Lower lobe of right lung (tissue), 2 donors: ENCODE measurements around the gene KIAA0513. TPM values are rescaled to one million over a fixed set of nuclear protein-coding genes. Genes with fewer than 3 reads are reported as not detected.

ENCODE experiments used
- ATAC-seq, 2 donors: fragments of 200-7000 bp; cut with Tn5 transposase; one replicate each; pipeline ENCODE4 v1.9.1; 2020 to 2022; ENCODE audit warnings: mild to moderate bottlenecking in 2 of 2, moderate library complexity in 2 of 2
- DNase-seq: peaks from one replicate; pipeline ENCODE4 v3.0.0-alpha.2; 2020
- H3K27ac ChIP-seq: fragments of 200-600 bp; one replicate; pipeline ENCODE4 v1.8.0; 2022
- H3K27me3 ChIP-seq: fragments of 200-600 bp; one replicate; pipeline ENCODE4 v1.8.0; 2022; ENCODE audit warnings: low read depth
- H3K36me3 ChIP-seq: fragments of 200-600 bp; one replicate; pipeline ENCODE4 v1.8.0; 2022; ENCODE audit warnings: mild to moderate bottlenecking
- H3K4me1 ChIP-seq: fragments of 200-600 bp; one replicate; pipeline ENCODE4 v1.8.0; 2022
- H3K4me3 ChIP-seq: fragments of 200-600 bp; one replicate; pipeline ENCODE4 v1.8.0; 2022; ENCODE audit warnings: mild to moderate bottlenecking
- H3K9me3 ChIP-seq: fragments of 200-600 bp; one replicate; pipeline ENCODE4 v1.8.0; 2022
- CTCF ChIP-seq: fragments of 200-600 bp; IDR thresholded peaks from one replicate; pipeline ENCODE4 v1.8.0; 2022; ENCODE audit warnings: antibody characterized with exemption, mild to moderate bottlenecking
- intact Hi-C: fragments of 100-400 bp; cut with DNase I; formaldehyde crosslinking; loops from one replicate; pipeline ENCODE4 v1.11.0; 2022
- total RNA-seq: library from RNA; stranded (reverse); fragmentation: NEBNext Ultra II Directional; extraction: Animal tissue kit (Norgen Biotek cat#: 25700); gene quantifications from one replicate; pipeline ENCODE4 v1.2.1, GENCODE V29; 2021
- donor health status: DM: no; HTN: yes; CAD: no; lungs with severe emphysema.

The KIAA0513 gene
- total RNA-seq, 1 donor from 2014 or later = 31.1 TPM

GRCh38 chr16:85017633-85018032, 10.0 kb upstream of the KIAA0513 start:
- Histone ChIP-seq H3K4me3 (no peak overlapping the region), H3K36me3 (no peaks in the 10 kb centered on the region), H3K9me3 (no peaks in the 10 kb centered on the region), H3K27me3 (no peaks in the 10 kb centered on the region), H3K4me1 (peaks cover 11% of the 10 kb centered on the region), H3K27ac (no peak overlapping the region)
- no peak for TF ChIP-seq CTCF
- no peak for ATAC-seq
- DNase-seq = no peak
- intact Hi-C loops = no loop called here

DNA sequence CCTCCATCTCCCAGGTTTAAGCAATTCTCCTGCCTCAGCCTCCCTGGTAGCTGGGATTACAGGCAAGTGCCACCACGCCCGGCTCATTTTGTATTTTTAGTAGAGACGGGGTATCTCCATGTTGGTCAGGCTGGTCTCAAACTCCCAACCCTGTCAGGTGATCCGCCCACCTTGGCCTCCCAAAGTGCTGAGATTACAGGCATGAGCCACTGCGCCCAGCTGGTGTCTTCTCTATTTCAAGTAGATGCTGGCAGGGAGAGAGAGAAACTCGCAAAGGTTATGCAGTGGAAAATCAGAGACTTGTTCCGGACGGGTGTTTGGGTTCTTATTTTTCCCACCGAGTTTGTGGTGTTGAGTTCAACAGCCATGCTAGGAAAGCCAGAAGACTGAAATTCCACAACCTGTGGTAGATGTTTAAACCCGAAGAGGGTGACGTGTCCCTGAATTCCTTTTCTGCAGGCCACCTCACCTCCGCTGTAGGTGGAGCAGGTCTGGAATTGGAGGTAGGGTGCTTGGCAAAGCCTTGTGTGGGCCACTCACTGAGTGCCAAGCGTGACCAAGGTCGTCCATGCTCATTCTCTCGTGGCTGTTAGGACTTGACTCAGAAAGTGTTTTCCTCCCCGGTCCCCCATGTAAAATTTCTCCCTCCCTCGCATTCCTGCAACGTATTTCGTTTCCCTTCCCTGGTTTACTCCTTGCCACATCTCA, 8.9 kb upstream of the KIAA0513 start:
- intact Hi-C loops = no loop called here
- Histone ChIP-seq H3K27ac (peak overlapping the region; percentile 27), H3K27me3 (no peaks in the 10 kb centered on the region), H3K36me3 (no peaks in the 10 kb centered on the region), H3K4me1 (peaks cover 11% of the 10 kb centered on the region), H3K9me3 (no peaks in the 10 kb centered on the region), H3K4me3 (no peak overlapping the region)
- DNase-seq (no peak), ATAC-seq (peak; percentile 80 to 85)
- no peak for TF ChIP-seq CTCF

DNA sequence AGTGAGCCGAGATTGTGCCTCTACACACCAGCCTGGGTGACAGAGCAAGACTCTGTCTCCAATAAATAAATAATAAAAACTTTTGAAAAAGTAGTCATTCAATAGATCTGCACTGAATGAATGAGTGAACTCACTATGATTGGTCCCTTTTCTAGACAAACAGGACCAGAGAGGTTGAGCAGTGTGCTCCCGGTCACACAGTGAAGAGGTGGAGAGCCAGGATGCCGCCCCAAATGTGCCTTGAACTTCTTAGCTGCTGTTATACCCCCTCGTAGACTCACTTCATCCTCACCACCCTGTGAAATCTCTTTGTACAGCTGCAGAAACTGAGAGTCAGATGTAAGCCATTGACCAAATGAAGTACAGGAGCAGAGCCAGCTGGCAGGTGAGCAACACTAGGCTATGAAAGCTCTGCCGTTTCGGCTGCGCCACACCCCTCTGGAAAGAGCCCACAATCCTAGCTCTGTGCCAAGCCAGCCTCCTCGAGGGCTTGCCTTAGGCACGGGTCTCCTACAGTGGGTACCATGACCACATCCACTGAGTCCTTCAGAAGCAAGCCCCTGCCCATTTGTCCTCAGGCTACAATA, 7.8 kb upstream of the KIAA0513 start:
- H3K4me3 ChIP-seq = no peak overlapping the region
- ATAC-seq = peak; percentile 81 to 85
- H3K27me3 ChIP-seq = no peaks in the 10 kb centered on the region
- peaks cover 11% of the 10 kb centered on the region for H3K4me1 ChIP-seq
- intact Hi-C loops = no loop called here
- peak; percentile 80 for DNase-seq
- peak overlapping the region; percentile 27 for H3K27ac ChIP-seq
- no peaks in the 10 kb centered on the region for H3K9me3 ChIP-seq
- no peak for TF ChIP-seq CTCF
- no peaks in the 10 kb centered on the region for H3K36me3 ChIP-seq

DNA sequence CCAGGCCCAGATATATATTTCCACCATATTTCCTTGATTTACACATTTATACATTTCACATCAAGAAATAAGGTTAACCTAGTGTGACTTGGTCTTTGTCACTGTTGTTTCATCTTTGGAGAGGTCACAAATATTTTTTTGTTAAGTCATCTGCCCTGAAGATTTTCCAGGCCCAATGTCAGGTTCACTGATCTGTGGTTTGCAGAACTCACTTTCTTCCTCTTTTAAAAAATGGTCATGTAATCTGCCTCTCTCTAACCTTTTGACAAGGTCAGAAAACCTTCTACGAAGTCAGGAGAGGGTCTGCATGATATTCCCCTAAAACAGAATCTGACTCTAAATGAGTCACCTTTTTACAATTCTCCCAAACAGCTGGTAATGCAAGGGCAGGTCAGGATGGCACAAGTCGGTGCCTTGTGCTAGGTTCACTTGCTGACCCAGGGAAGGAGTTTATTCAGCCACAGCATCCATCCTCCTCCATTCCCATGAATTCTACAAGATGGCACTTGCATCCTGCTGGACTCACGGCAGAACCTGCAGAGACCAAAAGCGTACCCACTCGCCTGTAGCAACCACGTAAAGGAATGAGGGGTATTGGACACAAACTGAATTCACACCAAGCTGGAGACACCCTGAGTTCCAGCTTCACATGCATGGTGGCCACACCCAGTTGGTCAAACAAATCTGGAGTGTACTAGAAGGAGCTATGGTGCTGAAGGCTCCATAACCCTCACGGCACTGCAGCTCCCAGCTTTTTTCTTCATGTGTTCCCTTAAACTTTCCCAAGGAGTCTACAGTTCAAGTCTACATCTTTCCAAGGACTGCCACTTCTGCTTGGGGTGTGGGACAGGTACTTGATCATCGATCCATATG, 1.6 kb upstream of the KIAA0513 start:
- Histone ChIP-seq H3K4me3 (peak overlapping the region; percentile 91), H3K9me3 (no peaks in the 10 kb centered on the region), H3K27me3 (no peaks in the 10 kb centered on the region), H3K27ac (peak overlapping the region; percentile 89), H3K4me1 (peaks cover 38% of the 10 kb centered on the region), H3K36me3 (no peaks in the 10 kb centered on the region)
- DNase-seq (no peak), ATAC-seq (peak; percentile 23 to 38)
- intact Hi-C loops = no loop called here
- TF ChIP-seq CTCF = no peak

GRCh38 chr16:85026703-85027102, 892 bp upstream of the KIAA0513 start:
- TF ChIP-seq CTCF = no peak
- no peaks in the 10 kb centered on the region for H3K9me3 ChIP-seq
- intact Hi-C loops = no loop called here
- H3K36me3 ChIP-seq = peaks cover 3% of the 10 kb centered on the region
- no peak for DNase-seq
- H3K4me1 ChIP-seq = peaks cover 38% of the 10 kb centered on the region
- H3K4me3 ChIP-seq = peak overlapping the region; percentile 91
- H3K27ac ChIP-seq = peak overlapping the region; percentile 89
- peak; percentile 49 to 58 for ATAC-seq
- no peaks in the 10 kb centered on the region for H3K27me3 ChIP-seq
